Measurements from ENCODE around the gene DPY19L3. TPM values are rescaled to one million over a fixed set of nuclear protein-coding genes. Genes with fewer than 3 reads are reported as not detected.
"Not testable (repeated sequence)": the region's sequence is repeated elsewhere in the genome, so short reads cannot be mapped to it uniquely, and the experiment has no call there.

Gene DPY19L3
- total RNA-seq, 1 donor from 2014 or later, result 111 TPM

DNA sequence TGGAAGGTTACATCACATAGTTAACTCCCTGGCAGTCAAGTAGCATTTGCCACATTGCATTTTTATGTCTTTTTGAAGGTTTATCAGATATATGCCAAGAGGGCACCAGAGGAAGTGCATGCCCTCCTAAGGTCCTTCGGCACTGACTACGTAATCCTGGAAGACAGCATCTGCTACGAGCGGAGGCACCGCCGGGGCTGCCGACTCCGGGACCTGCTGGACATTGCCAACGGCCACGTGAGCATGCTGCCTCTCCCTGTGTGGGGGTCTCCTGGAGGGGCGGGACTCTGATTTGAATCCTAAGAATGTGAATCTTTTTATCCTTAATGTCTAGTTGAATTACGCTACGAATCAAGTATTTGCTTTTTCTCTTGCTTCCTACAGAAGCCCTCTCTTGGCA lies 74.8 kb downstream of the DPY19L3 start:
- Mint-ChIP-seq H3K4me1 (ENCODE audit: unreplicated experiment) (peaks cover 10% of the 10 kb centered on the region), H3K27me3 (ENCODE audit: unreplicated experiment) (no peaks in the 10 kb centered on the region), H3K9me3 (ENCODE audit: unreplicated experiment) (no peaks in the 10 kb centered on the region), H3K27ac (ENCODE audit: unreplicated experiment) (peak overlapping the region; percentile 13), H3K4me3 (ENCODE audit: unreplicated experiment) (peak overlapping the region; percentile 37), H3K36me3 (ENCODE audit: low read depth, unreplicated experiment) (peaks cover 40% of the 10 kb centered on the region)
- DNase-seq (ENCODE audit: low spot score), result no peak
- TF ChIP-seq, protein P1, sequence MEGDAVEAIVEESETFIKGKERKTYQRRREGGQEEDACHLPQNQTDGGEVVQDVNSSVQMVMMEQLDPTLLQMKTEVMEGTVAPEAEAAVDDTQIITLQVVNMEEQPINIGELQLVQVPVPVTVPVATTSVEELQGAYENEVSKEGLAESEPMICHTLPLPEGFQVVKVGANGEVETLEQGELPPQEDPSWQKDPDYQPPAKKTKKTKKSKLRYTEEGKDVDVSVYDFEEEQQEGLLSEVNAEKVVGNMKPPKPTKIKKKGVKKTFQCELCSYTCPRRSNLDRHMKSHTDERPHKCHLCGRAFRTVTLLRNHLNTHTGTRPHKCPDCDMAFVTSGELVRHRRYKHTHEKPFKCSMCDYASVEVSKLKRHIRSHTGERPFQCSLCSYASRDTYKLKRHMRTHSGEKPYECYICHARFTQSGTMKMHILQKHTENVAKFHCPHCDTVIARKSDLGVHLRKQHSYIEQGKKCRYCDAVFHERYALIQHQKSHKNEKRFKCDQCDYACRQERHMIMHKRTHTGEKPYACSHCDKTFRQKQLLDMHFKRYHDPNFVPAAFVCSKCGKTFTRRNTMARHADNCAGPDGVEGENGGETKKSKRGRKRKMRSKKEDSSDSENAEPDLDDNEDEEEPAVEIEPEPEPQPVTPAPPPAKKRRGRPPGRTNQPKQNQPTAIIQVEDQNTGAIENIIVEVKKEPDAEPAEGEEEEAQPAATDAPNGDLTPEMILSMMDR (IDR thresholded peaks at IDR 0.05; ENCODE audit: unreplicated experiment), result no peak

DNA sequence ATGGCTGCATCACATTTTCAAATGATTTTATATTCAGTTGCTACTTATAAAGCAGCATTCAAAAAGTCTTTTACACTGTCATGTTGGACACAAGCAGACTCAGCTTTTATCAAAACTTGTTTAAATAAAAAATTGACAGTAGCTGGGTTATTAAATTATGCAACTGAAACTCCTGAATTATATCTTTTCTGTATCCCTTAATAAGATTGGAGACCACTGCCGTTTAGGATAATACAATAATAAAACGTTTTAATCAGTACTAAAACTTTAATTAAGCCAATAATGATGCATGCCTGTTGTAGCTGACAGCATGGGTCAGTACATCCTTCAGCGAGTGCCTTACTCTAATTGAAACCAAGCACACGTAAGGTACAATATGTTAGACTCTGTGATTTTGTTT lies 78.0 kb downstream of the DPY19L3 start:
- Mint-ChIP-seq H3K27ac (ENCODE audit: unreplicated experiment) (no peak overlapping the region), H3K27me3 (ENCODE audit: unreplicated experiment) (no peaks in the 10 kb centered on the region), H3K4me3 (ENCODE audit: unreplicated experiment) (no peak overlapping the region), H3K36me3 (ENCODE audit: low read depth, unreplicated experiment) (peaks cover 53% of the 10 kb centered on the region), H3K9me3 (ENCODE audit: unreplicated experiment) (no peaks in the 10 kb centered on the region), H3K4me1 (ENCODE audit: unreplicated experiment) (no peaks in the 10 kb centered on the region)
- TF ChIP-seq, protein P1 (IDR thresholded peaks at IDR 0.05; ENCODE audit: unreplicated experiment), result no peak
- DNase-seq (ENCODE audit: low spot score), result no peak

DNA sequence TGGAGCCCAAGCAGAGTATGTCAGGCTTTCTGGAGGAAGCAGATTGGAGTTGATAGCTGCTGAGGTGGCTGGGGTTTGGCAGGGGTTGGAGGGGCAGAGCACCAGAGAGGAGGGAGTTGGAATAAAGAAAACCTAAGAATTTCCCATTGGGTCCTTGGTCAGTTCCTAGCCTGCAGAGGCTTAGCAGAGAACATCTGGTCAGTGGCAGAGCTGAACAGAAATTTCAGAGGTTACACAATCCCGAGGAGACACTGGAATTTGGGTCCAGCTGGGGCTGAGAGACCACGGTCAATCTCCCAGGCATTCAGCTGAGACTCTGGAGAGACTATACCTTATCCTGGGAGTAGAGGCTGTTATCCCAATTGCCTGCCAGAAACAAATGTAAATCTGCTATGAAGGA lies 84.4 kb downstream of the DPY19L3 start:
- TF ChIP-seq, protein P1 (IDR thresholded peaks at IDR 0.05; ENCODE audit: unreplicated experiment), result no peak
- no peak overlapping the region for H3K27ac Mint-ChIP-seq (ENCODE audit: unreplicated experiment)
- H3K36me3 Mint-ChIP-seq (ENCODE audit: low read depth, unreplicated experiment), result peaks cover 33% of the 10 kb centered on the region
- no peaks in the 10 kb centered on the region for H3K4me1 Mint-ChIP-seq (ENCODE audit: unreplicated experiment)
- no peaks in the 10 kb centered on the region for H3K9me3 Mint-ChIP-seq (ENCODE audit: unreplicated experiment)
- peaks cover 2% of the 10 kb centered on the region for H3K27me3 Mint-ChIP-seq (ENCODE audit: unreplicated experiment)
- H3K4me3 Mint-ChIP-seq (ENCODE audit: unreplicated experiment), result no peak overlapping the region
- DNase-seq (ENCODE audit: low spot score), result no peak

DNA sequence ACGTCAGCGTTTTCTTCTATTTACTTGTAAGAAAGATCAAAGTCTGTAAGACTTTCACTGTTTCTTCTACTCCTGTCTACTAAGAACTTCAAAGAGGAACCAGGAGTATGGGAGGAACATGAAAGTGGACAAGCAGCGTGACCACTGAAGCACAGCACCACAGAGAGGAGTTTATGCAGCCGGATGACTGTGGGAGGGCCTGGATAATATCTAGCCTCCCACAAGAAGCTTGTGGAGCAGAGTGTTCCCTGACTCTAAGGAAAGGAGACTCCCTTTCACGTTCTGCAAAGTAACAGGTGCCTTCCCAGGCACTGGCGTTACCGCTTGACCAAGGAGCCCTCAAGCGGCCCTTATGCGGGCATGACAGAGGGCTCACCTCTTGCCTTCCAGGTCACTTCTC lies 91.8 kb downstream of the DPY19L3 start:
- no peak for DNase-seq (ENCODE audit: low spot score)
- H3K4me1 Mint-ChIP-seq (ENCODE audit: unreplicated experiment), result no peaks in the 10 kb centered on the region
- no peak overlapping the region for H3K4me3 Mint-ChIP-seq (ENCODE audit: unreplicated experiment)
- H3K27ac Mint-ChIP-seq (ENCODE audit: unreplicated experiment), result no peak overlapping the region
- H3K36me3 Mint-ChIP-seq (ENCODE audit: low read depth, unreplicated experiment), result no peaks in the 10 kb centered on the region
- H3K27me3 Mint-ChIP-seq (ENCODE audit: unreplicated experiment), result no peaks in the 10 kb centered on the region
- TF ChIP-seq, protein P1 (IDR thresholded peaks at IDR 0.05; ENCODE audit: unreplicated experiment), result no peak
- no peaks in the 10 kb centered on the region for H3K9me3 Mint-ChIP-seq (ENCODE audit: unreplicated experiment)

DNA sequence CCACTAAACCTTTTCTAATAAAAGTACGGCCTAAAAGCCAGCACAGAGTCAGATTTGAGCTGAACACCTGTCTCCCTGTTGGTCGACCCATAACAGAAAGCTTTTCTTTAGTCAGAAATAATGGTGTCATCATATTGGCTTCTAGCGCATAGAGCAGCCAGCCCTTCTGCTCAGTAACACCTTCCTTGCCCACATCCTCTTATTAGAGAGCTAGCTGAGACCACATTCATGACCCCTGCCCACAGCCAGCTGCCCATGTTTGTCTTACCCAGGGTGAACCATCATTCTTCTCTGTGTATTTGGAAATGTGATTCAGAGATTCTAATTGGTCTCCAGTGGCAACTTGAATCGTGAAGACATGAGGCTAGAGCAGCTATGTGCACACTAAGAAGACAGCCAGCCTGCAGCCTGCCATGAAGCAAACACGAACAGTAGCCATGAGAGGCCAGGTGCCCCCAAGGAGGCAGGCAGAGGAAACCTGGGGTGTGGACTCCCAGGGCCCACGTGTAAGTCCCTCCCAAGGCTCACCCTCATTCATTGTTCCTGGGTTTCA lies 93.2 kb downstream of the DPY19L3 start:
- TF ChIP-seq, protein P1 (IDR thresholded peaks at IDR 0.05; ENCODE audit: unreplicated experiment), result no peak
- H3K27me3 Mint-ChIP-seq (ENCODE audit: unreplicated experiment), result no peaks in the 10 kb centered on the region
- no peaks in the 10 kb centered on the region for H3K36me3 Mint-ChIP-seq (ENCODE audit: low read depth, unreplicated experiment)
- DNase-seq (ENCODE audit: low spot score), result no peak
- H3K4me1 Mint-ChIP-seq (ENCODE audit: unreplicated experiment), result no peaks in the 10 kb centered on the region
- no peak overlapping the region for H3K27ac Mint-ChIP-seq (ENCODE audit: unreplicated experiment)
- H3K9me3 Mint-ChIP-seq (ENCODE audit: unreplicated experiment), result no peaks in the 10 kb centered on the region
- no peak overlapping the region for H3K4me3 Mint-ChIP-seq (ENCODE audit: unreplicated experiment)

DNA sequence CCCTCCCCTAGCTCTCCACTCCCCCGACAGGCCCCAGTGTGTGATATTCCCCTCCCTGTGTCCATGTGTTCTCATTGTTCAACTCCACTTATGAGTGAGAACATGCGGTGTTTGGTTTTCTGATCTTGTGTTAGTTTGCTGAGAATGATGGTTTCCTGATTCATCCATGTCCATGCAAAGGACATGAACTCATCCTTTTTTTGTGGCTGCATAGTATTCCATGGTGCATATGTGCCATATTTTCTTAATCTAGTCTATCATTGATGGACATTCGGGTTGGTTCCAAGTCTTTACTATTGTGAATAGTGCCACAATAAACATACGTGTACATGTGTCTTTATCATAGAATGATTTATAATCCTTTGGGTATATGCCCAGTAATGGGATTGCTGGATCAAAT lies 106.9 kb downstream of the DPY19L3 start:
- H3K4me3 Mint-ChIP-seq (ENCODE audit: unreplicated experiment); H3K36me3 Mint-ChIP-seq (ENCODE audit: low read depth, unreplicated experiment); H3K9me3 Mint-ChIP-seq (ENCODE audit: unreplicated experiment); H3K27ac Mint-ChIP-seq (ENCODE audit: unreplicated experiment); H3K4me1 Mint-ChIP-seq (ENCODE audit: unreplicated experiment); DNase-seq (ENCODE audit: low spot score); H3K27me3 Mint-ChIP-seq (ENCODE audit: unreplicated experiment): not testable (repeated sequence)

All from endothelial cell (in vitro differentiated cells).